Measurements from ENCODE around the gene BDP1. TPM values are rescaled to one million over a fixed set of nuclear protein-coding genes. Genes with fewer than 3 reads are reported as not detected.

Gene BDP1
- polyA plus RNA-seq, 3 donors = 2.0 to 6.6 (median 2.7) TPM

DNA sequence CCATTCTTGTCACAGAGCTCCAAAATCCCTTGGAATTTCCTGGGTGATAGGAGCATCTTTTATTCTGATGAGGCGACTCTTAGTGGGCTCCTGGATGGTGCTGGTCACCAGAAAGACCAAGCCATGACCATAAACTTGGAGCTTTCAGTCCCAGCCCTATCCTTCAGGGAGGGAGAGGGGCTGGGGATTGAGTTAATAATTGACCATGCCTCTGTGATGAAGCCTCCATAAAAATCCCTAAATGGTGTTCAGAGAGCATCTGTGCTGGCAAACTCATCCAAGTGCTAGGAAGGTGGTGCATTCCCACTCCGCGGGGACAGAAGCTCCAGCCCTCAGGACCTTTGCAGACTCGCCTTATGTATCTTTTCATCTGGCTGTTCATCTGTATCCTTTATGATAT, 160.4 kb downstream of the BDP1 start:
- no peak overlapping the region for H2AFZ ChIP-seq (ENCODE audit: insufficient read depth, low read depth, low read length, poor library complexity, severe bottlenecking)
- Mint-ChIP-seq H3K9me3 (peaks cover 0 to 2% (median 0%) of the 10 kb centered on the region in 7 donors), H3K27ac (no peak overlapping the region), H3K4me1 (no peaks in the 10 kb centered on the region), H3K36me3 (peaks cover 45 to 60% of the 10 kb centered on the region in 2 donors), H3K27me3 (ENCODE audit: low read depth in 3 of 3) (peaks cover 0 to 4% (median 2%) of the 10 kb centered on the region in 3 donors), H3K4me3 (no peak overlapping the region)
- H3K27me3 ChIP-seq (ENCODE audit: control insufficient read depth in 2 of 2, insufficient read depth in 2 of 2, low read length in 2 of 2) = no peaks in the 10 kb centered on the region
- H3K9me3 ChIP-seq (replicated peaks in 1 of 2; ENCODE audit: control insufficient read depth in 1 of 2, insufficient read depth in 1 of 2, low read length in 2 of 2) = no peaks in the 10 kb centered on the region
- H3K36me3 ChIP-seq (replicated peaks in 1 of 2; ENCODE audit: control insufficient read depth in 1 of 2, insufficient read depth in 2 of 2, low read length in 2 of 2) = peaks cover 22 to 46% of the 10 kb centered on the region in 2 donors
- H4K20me1 ChIP-seq (ENCODE audit: insufficient read depth, low read length) = no peaks in the 10 kb centered on the region
- H3K9ac ChIP-seq (ENCODE audit: insufficient read depth, low read length, poor library complexity, severe bottlenecking) = no peak overlapping the region
- H3K27ac ChIP-seq (ENCODE audit: low read depth in 1 of 2, low read length in 2 of 2) = no peak overlapping the region
- H3K4me2 ChIP-seq (replicated peaks; ENCODE audit: extremely low read depth, low read length, poor library complexity, severe bottlenecking) = no peak overlapping the region
- H3K4me3 ChIP-seq (replicated peaks in 1 of 3; ENCODE audit: low read depth in 2 of 3, low read length in 3 of 3) = no peak overlapping the region
- H3K4me1 ChIP-seq (ENCODE audit: control insufficient read depth in 1 of 2, insufficient read depth in 2 of 2, low read length in 2 of 2) = no peaks in the 10 kb centered on the region
- DNase-seq = no peak
- H3K79me2 ChIP-seq (ENCODE audit: insufficient read depth, low read length) = no peaks in the 10 kb centered on the region
- 88% methylated on average over 4 of the region's 4 CpGs for WGBS (ENCODE audit: insufficient coverage)
- TF ChIP-seq, protein P1, sequence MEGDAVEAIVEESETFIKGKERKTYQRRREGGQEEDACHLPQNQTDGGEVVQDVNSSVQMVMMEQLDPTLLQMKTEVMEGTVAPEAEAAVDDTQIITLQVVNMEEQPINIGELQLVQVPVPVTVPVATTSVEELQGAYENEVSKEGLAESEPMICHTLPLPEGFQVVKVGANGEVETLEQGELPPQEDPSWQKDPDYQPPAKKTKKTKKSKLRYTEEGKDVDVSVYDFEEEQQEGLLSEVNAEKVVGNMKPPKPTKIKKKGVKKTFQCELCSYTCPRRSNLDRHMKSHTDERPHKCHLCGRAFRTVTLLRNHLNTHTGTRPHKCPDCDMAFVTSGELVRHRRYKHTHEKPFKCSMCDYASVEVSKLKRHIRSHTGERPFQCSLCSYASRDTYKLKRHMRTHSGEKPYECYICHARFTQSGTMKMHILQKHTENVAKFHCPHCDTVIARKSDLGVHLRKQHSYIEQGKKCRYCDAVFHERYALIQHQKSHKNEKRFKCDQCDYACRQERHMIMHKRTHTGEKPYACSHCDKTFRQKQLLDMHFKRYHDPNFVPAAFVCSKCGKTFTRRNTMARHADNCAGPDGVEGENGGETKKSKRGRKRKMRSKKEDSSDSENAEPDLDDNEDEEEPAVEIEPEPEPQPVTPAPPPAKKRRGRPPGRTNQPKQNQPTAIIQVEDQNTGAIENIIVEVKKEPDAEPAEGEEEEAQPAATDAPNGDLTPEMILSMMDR (IDR thresholded peaks at IDR 0.05) = no peak
- intact Hi-C loops (cut with micrococcal nuclease) = no loop called here

Small RNA genes lying within 50 kb of the gene (small RNA-seq; reads per million reads assigned to genes)
- gene HMGN1P12 (ENCODE audit: insufficient read length, low read depth) = not detected

Other genes starting within 250 kb of the BDP1 start
- 10 to 100 TPM; 15.4 to 21.9 (median 16.5) TPM for gene MCCC2, start 131.7 kb downstream of the BDP1 start, polyA plus RNA-seq